Effector memory CD8-positive, alpha-beta T cell (primary cell): Measurements from ENCODE around the gene TADA1.
A peak's percentile ranks its signal among the peaks of the same experiment; 100 is the strongest.

Experiments
- ATAC-seq: fragments of 150-1000 bp; cut with Tn5 transposase; replicated peaks from 2 replicates; pipeline ENCODE4 v1.10.0; 2021; ENCODE audit warnings: mild to moderate bottlenecking, moderate library complexity
- DNase-seq, 3 experiments: peaks; one replicate each; pipeline ENCODE4 v3.0.0; 2021
- H3K27ac Mint-ChIP-seq, 2 donors: one replicate each; pipeline ENCODE4 v1.8.0; 2022; ENCODE audit warnings: mild to moderate bottlenecking in 2 of 2, mixed read lengths in 2 of 2, moderate library complexity in 2 of 2
- H3K27me3 Mint-ChIP-seq, 2 donors: one replicate each; pipeline ENCODE4 v1.8.0; 2022; ENCODE audit warnings: mixed read lengths in 2 of 2
- H3K36me3 Mint-ChIP-seq: one replicate; pipeline ENCODE4 v1.8.0; 2022; ENCODE audit warnings: mild to moderate bottlenecking, moderate library complexity, mixed read lengths; ENCODE audit not compliant: insufficient read depth
- H3K4me1 Mint-ChIP-seq, 2 donors: one replicate each; pipeline ENCODE4 v1.8.0; 2022; ENCODE audit warnings: low read depth in 2 of 2, mixed read lengths in 2 of 2
- H3K4me3 Mint-ChIP-seq, 2 donors: one replicate each; pipeline ENCODE4 v1.8.0; 2022; ENCODE audit warnings: mild to moderate bottlenecking in 2 of 2, mixed read lengths in 2 of 2, moderate library complexity in 2 of 2
- H3K9me3 Mint-ChIP-seq, 2 donors: one replicate each; pipeline ENCODE4 v1.8.0; 2022; ENCODE audit warnings: mixed read lengths in 2 of 2
- total RNA-seq, 9 experiments: gene quantifications; one replicate each; lab custom pipeline; 2026; lab: John Stamatoyannopoulos, UW

Gene TADA1, protein sequence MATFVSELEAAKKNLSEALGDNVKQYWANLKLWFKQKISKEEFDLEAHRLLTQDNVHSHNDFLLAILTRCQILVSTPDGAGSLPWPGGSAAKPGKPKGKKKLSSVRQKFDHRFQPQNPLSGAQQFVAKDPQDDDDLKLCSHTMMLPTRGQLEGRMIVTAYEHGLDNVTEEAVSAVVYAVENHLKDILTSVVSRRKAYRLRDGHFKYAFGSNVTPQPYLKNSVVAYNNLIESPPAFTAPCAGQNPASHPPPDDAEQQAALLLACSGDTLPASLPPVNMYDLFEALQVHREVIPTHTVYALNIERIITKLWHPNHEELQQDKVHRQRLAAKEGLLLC
- total RNA-seq, result 14.9 to 33.0 (median 27.6) reads per million in 9 experiments

DNA sequence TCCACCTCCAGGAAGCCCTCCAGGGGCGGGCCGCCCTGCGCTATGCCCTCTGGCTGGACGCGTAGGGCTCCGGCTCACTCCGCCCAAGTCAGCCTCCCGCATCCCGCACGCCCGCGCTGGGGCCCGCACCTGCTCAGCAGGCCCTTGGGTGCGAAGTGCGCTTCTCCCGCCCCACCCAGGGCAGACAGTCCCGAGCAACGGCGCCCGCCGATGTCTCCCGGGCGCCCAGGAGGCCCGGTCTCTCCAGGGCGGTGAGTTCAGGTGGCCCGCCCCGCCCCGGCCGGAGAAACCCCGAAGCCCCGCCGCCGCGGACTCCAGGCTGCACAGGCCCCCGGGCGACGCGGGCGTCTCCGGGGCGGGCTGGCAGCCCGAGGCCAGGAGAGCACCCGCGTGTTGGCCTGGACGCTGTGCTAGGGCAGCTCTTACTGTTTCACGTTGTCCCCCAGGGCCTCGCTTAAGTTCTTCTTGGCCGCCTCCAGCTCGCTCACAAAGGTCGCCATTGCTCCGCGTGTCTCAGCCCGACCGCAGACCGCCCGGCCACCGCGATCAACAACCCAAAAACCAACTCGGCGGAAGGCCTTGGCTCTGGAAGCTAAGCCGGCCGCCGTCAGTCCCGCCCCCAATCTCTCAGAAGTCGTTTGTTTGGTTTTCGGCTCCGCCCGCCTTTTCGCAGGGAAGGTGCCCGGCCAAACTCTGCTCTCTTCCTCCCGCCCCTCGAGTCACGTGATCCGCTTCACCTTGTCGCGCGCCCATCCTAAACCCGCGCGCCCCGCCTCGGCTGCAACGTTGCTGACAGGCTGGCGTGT, at the start of gene TADA1:
TADA1 (minus strand) TSS at position 531 of the 806 bp plus-strand sequence; CDS start at position 500, 31 bp downstream.
- Mint-ChIP-seq H3K27me3 (no peaks in the 10 kb centered on the region), H3K9me3 (no peaks in the 10 kb centered on the region), H3K36me3 (peaks cover 13% of the 10 kb centered on the region), H3K4me3 (peak within 1 kb of the TSS; percentile 82 to 87), H3K4me1 (peaks cover 22% of the 10 kb centered on the region in 2 donors), H3K27ac (peak within 1 kb of the TSS; percentile 92 to 93)
- peak; percentile 86 for ATAC-seq
- peak; percentile 96 to 97 (median 96) for DNase-seq

DNA sequence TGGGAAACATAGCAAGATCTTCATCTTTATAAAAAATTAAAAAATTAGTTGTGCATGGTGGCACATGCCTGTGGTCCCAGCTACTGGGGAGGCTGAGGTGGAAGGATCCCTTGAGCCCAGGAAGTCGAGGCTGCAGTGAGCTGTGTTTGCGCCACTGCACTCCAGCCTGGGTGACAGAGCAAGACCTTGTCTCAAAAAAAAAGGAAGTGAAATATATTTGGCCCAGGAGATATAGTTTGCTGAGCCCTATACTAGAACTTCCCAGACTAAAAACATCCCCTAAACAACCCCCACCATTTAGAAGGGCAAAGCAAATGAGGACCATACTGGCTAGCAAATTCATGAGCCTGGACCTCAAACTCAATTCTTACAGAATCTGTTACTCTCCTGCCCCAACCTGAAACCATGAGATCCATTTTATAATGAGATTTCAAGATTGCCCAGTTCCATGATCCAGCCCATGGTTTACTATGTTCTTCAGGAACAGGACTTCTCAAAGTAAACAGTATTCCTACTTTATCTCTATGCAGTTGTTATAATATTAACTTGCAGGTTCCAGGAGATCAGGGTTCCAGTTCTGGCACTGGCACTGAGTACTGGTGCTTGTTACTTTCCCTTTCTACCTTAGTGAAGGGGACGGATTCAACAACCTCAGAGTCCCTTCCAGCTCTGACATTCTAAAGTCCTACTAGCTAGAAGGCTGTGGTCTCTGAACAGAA, 48.9 kb upstream of the TADA1 start:
- ATAC-seq (peak; percentile 22), DNase-seq (no peak)
- Mint-ChIP-seq H3K9me3 (no peaks in the 10 kb centered on the region), H3K27ac (no peak overlapping the region), H3K4me3 (no peak overlapping the region), H3K4me1 (peaks cover 0 to 1% of the 10 kb centered on the region in 2 donors), H3K27me3 (peaks cover 31 to 52% of the 10 kb centered on the region in 2 donors), H3K36me3 (no peaks in the 10 kb centered on the region)

DNA sequence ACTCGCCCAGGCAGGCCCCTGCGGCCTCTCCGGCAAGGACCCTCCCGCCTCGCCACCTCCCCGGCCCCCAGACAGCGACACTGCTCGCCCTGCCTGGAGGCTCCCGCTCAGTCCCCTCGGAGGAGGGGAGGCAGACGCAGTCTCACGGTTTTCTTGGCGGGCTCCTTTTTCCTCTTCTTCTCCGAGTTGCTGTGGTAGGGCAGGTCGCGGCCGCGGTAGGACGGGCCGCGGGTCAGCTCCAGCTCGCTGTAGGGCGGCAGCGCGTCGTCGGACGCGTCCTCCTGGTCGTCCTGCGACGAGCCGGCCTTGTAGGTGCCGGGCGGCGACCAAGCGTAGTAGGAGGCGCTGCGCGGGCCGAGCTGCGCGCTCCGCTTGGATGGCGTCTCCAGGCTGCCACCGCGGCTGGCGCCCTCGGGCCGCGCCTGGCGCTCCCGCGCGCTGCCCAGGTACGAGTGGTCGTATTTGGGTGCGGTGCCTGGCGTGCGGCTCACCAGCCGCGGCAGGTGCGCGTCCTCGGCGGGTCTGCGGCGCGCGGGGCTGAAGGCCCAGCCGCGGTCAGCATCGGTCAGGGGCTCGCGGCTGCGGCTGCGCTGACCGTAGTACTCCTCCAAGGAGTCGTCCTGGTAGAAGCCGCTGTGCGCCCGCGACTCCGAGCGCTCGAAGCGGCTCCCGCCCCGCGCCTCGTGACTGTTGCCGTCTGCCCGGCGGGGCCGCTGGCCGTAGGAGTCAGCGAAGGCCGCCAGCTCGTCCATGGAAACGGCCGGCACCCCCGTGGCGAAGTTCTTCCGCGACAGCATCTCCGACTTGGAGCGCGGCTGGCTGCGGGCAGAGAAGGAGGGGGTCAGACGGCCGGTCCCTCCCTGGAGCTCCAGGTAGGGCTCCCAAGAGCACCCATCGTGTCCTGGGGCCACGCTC, 44.8 kb upstream of the TADA1 start:
- no peak overlapping the region for H3K4me3 Mint-ChIP-seq
- DNase-seq, result no peak
- H3K36me3 Mint-ChIP-seq, result no peaks in the 10 kb centered on the region
- no peaks in the 10 kb centered on the region for H3K9me3 Mint-ChIP-seq
- peaks cover 41 to 70% of the 10 kb centered on the region in 2 donors for H3K27me3 Mint-ChIP-seq
- ATAC-seq, result no peak
- H3K4me1 Mint-ChIP-seq, result peaks cover 0 to 1% of the 10 kb centered on the region in 2 donors
- H3K27ac Mint-ChIP-seq, result no peak overlapping the region

GRCh38 chr1:166918956-166919316, 42.9 kb upstream of the TADA1 start:
- no peak for ATAC-seq
- Mint-ChIP-seq H3K27me3 (peaks cover 41 to 65% of the 10 kb centered on the region in 2 donors), H3K9me3 (no peaks in the 10 kb centered on the region), H3K27ac (no peak overlapping the region), H3K4me3 (no peak overlapping the region), H3K36me3 (no peaks in the 10 kb centered on the region), H3K4me1 (peaks cover 0 to 1% of the 10 kb centered on the region in 2 donors)
- no peak for DNase-seq

DNA sequence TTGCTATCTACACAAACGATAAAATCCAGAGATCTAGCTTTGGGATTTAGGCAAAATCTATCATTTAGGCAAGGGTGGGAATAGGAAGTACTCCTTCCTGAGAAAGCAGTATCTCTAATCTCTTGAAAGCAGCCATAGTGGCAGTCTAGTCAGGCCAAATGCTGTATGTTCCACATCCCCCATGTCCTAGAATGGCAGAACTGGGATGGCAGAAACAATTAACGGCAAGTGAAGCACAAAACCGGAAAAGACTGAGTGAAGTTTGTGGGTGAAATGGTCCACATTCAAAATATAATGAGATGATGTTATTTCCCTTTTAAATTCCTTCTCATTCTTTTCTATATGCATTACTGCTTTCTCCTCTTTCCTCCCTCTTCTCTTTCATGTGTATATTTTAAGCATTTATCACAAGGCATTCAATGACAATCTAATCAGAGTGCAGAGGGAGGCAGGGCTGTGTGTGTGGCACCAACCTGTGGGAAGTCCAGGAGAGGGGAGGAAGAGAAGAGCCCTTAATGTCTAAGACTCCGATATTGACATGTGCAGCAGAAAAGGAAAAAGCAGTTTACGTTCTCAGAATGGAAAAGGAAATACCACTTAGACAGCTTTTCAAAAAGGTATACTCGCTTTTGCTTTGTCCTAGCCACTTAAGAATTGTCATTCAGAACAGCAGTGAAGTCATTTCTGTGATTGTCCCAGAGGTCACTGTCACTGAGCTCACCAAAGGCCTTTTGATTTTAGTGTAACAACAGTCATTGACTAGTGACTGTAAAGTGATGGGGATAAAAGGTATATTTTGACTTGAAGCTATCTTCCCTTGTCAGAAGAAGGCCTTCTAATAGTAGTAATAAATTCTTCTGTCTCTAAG, 42.3 kb upstream of the TADA1 start:
- Mint-ChIP-seq H3K27ac (no peak overlapping the region), H3K4me3 (no peak overlapping the region), H3K36me3 (no peaks in the 10 kb centered on the region), H3K27me3 (peaks cover 41 to 64% of the 10 kb centered on the region in 2 donors), H3K9me3 (no peaks in the 10 kb centered on the region), H3K4me1 (peaks cover 0 to 1% of the 10 kb centered on the region in 2 donors)
- DNase-seq (no peak), ATAC-seq (no peak)

- Mint-ChIP-seq H3K27me3 (peaks cover 24 to 41% of the 10 kb centered on the region in 2 donors), H3K36me3 (peaks cover 2% of the 10 kb centered on the region), H3K9me3 (no peaks in the 10 kb centered on the region), H3K27ac (no peak overlapping the region), H3K4me3 (no peak overlapping the region), H3K4me1 (peaks cover 0 to 1% of the 10 kb centered on the region in 2 donors)
- no peak for DNase-seq
- ATAC-seq, result no peak
Observed at GRCh38 chr1:166915941-166916340, 39.9 kb upstream of the TADA1 start.

DNA sequence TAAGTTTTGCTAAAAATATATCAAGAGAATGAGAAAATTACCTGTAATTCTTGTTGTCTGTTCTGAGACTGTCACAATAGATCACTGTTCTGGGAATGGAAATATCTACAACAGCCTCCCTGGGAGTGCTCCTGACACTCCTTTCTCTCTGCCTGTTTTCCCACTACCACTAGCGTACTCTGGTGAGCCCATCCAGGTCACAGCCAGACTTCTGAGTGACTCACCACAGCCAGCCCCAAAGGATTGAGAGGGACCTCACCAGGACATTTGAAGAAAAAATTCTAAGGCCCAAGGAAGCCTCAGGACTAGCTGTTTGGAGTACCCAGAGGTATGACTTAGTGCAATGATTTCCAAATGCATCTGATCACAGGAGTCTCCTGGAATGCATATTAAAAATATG, 39.0 kb upstream of the TADA1 start:
- peaks cover 18 to 34% of the 10 kb centered on the region in 2 donors for H3K27me3 Mint-ChIP-seq
- ATAC-seq (no peak), DNase-seq (no peak)
- H3K4me1 Mint-ChIP-seq, result peaks cover 0 to 5% of the 10 kb centered on the region in 2 donors
- H3K36me3 Mint-ChIP-seq, result peaks cover 4% of the 10 kb centered on the region
- H3K4me3 Mint-ChIP-seq, result no peak overlapping the region
- no peak overlapping the region for H3K27ac Mint-ChIP-seq
- H3K9me3 Mint-ChIP-seq, result no peaks in the 10 kb centered on the region

- peaks cover 4% of the 10 kb centered on the region for H3K36me3 Mint-ChIP-seq
- ATAC-seq (no peak), DNase-seq (no peak)
- H3K9me3 Mint-ChIP-seq, result no peaks in the 10 kb centered on the region
- peaks cover 0 to 5% of the 10 kb centered on the region in 2 donors for H3K4me1 Mint-ChIP-seq
- no peak overlapping the region for H3K4me3 Mint-ChIP-seq
- no peak overlapping the region for H3K27ac Mint-ChIP-seq
- peaks cover 9 to 25% of the 10 kb centered on the region in 2 donors for H3K27me3 Mint-ChIP-seq
Observed at GRCh38 chr1:166914111-166914510, 38.0 kb upstream of the TADA1 start.

DNA sequence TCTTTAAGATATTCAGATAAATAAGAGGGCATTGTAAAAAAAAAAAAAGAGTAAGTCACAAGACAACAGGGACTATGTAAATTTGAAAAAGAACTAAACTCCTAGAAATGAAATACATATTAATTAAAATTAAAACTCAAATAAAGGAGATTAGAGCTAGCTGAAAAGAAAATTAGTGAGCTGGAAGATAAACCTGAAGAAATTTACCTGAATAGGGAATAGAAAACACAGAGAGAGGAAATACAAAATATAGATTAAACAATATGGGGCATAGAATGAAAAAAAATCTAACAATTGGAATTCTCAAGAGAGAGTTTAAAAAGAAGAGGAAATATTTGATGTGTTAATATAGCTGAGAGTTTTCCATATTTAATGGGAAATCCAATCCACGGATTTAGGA, 35.6 kb upstream of the TADA1 start:
- Mint-ChIP-seq H3K27me3 (peaks cover under 1 to 5% of the 10 kb centered on the region in 2 donors), H3K4me1 (peaks cover 0 to 5% of the 10 kb centered on the region in 2 donors), H3K36me3 (peaks cover 4% of the 10 kb centered on the region), H3K9me3 (no peaks in the 10 kb centered on the region), H3K4me3 (no peak overlapping the region), H3K27ac (no peak overlapping the region)
- ATAC-seq (no peak), DNase-seq (no peak)

GRCh38 chr1:166910396-166910994, 34.4 kb upstream of the TADA1 start:
- peak; percentile 100 for ATAC-seq
- no peak overlapping the region for H3K4me3 Mint-ChIP-seq
- H3K36me3 Mint-ChIP-seq, result peaks cover 4% of the 10 kb centered on the region

DNA sequence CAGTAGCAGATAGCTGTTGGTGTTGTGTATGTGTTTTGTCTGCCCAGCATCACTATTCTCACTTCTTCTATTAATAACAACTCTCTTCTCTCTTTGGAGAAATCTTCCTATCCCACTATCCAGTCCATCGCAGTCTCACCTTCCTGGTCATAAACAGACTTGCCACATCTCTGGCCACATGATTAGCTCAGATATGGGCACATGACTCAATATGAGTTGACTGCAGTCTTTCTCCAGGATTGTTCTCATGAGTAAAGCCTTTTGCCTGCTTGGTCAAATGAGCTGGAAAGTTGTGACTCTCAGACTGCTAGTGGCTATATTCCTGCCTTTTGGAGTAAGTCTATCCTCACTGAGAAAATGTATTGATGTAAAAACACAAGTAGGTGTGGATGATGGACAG, 32.9 kb upstream of the TADA1 start:
- Mint-ChIP-seq H3K4me1 (peaks cover 0 to 5% of the 10 kb centered on the region in 2 donors), H3K27me3 (peaks cover 5 to 7% of the 10 kb centered on the region in 2 donors), H3K36me3 (peaks cover 4% of the 10 kb centered on the region), H3K9me3 (no peaks in the 10 kb centered on the region), H3K4me3 (no peak overlapping the region), H3K27ac (no peak overlapping the region)
- DNase-seq (no peak), ATAC-seq (no peak)

More at GRCh38 chr1:166910396-166910994, 34.4 kb upstream of the TADA1 start:
- peak; percentile 69 to 74 (median 72) for DNase-seq
- H3K4me1 Mint-ChIP-seq, result peaks cover 0 to 5% of the 10 kb centered on the region in 2 donors
- H3K27ac Mint-ChIP-seq, result no peak overlapping the region
- peaks cover 0 to 5% of the 10 kb centered on the region in 2 donors for H3K27me3 Mint-ChIP-seq
- no peaks in the 10 kb centered on the region for H3K9me3 Mint-ChIP-seq
